Neural cell (in vitro differentiated cells): ENCODE data around the gene TMLHE. TPM values are rescaled to one million over a fixed set of nuclear protein-coding genes. Genes with fewer than 3 reads are reported as not detected.

Experiments used
- H2AFZ ChIP-seq: fragments of 200-600, 300-800 bp; sonication (generic), shearing (Covaris generic); 2 replicates; pipeline ENCODE4 v1.6.0; 2014; ENCODE audit warnings: low read depth, mild to moderate bottlenecking, antibody characterized with exemption, low read length, moderate library complexity
- H3F3A ChIP-seq: fragments of 200-600 bp; shearing (Covaris generic); 2 replicates; pipeline ENCODE4 v1.6.1; 2016; ENCODE audit warnings: mild to moderate bottlenecking, moderate library complexity, mixed read lengths, antibody characterized with exemption, low read length; ENCODE audit not compliant: insufficient read depth, poor library complexity, severe bottlenecking
- H3K27ac ChIP-seq: fragments of 200-600, 300-800 bp; sonication (generic), shearing (Covaris generic); 2 replicates; pipeline ENCODE4 v1.5.1; 2014; ENCODE audit warnings: mild to moderate bottlenecking, low read length, moderate library complexity
- H3K27me3 ChIP-seq: fragments of 300-800, 200-600 bp; sonication (generic), shearing (Covaris generic); 2 replicates; pipeline ENCODE4 v1.6.0; 2014; ENCODE audit warnings: mild to moderate bottlenecking, low read depth, low read length, moderate library complexity; ENCODE audit not compliant: insufficient read depth
- H3K36me3 ChIP-seq: fragments of 300-800, 200-600 bp; sonication (generic), shearing (Covaris generic); 2 replicates; pipeline ENCODE4 v1.5.1; 2014; ENCODE audit warnings: mild to moderate bottlenecking, antibody characterized with exemption, low read length, moderate library complexity; ENCODE audit not compliant: insufficient read depth
- H3K4me2 ChIP-seq: fragments of 300-800, 200-600 bp; sonication (generic), shearing (Covaris generic); 2 replicates; pipeline ENCODE4 v1.6.0; 2014; ENCODE audit warnings: mild to moderate bottlenecking, low read length
- H3K4me3 ChIP-seq: fragments of 300-800, 200-600 bp; sonication (generic), shearing (Covaris generic); 2 replicates; pipeline ENCODE4 v1.5.1; 2014; ENCODE audit warnings: mild to moderate bottlenecking, low read length, moderate library complexity
- H3K79me2 ChIP-seq: fragments of 200-600 bp; shearing (Covaris generic); replicated peaks from 2 replicates; pipeline ENCODE4 v1.6.0; 2014; ENCODE audit warnings: mild to moderate bottlenecking, low read length, moderate library complexity; ENCODE audit not compliant: insufficient read depth
- H3K9ac ChIP-seq: fragments of 300-800, 200-600 bp; sonication (generic), shearing (Covaris generic); 2 replicates; pipeline ENCODE4 v1.6.1; 2016; ENCODE audit warnings: mild to moderate bottlenecking, low read length, mixed read lengths
- H3K9me2 ChIP-seq: fragments of 200-600 bp; shearing (Covaris generic); 2 replicates; pipeline ENCODE4 v1.6.1; 2016; ENCODE audit warnings: mild to moderate bottlenecking, low read length, mixed read lengths; ENCODE audit not compliant: insufficient read depth
- H3K9me3 ChIP-seq: fragments of 200-600, 300-800 bp; sonication (generic), shearing (Covaris generic); 2 replicates; pipeline ENCODE4 v1.6.1; 2016; ENCODE audit warnings: mild to moderate bottlenecking, mixed run types, low read length, moderate library complexity, mixed read lengths
- H4K20me1 ChIP-seq: fragments of 200-600 bp; shearing (Covaris generic); 2 replicates; pipeline ENCODE4 v1.6.1; 2016; ENCODE audit warnings: mild to moderate bottlenecking, mixed run types; ENCODE audit not compliant: insufficient read depth
- CTCF ChIP-seq: fragments of 450-650 bp; IDR thresholded peaks from 2 replicates; pipeline ENCODE4 v1.5.1; 2014; ENCODE audit warnings: antibody characterized with exemption, mild to moderate bottlenecking, moderate library complexity; ENCODE audit not compliant: poor library complexity, severe bottlenecking
- EP300 ChIP-seq: fragments of 450-650 bp; conservative IDR thresholded peaks from 2 replicates; pipeline ENCODE4 v1.6.1; 2014; ENCODE audit warnings: antibody characterized with exemption, mild to moderate bottlenecking, moderate library complexity; ENCODE audit not compliant: poor library complexity, severe bottlenecking
- EZH2 ChIP-seq: fragments of 200-600, 300-800 bp; shearing (Covaris generic), sonication (generic); IDR thresholded peaks from 2 replicates; pipeline ENCODE4 v1.6.1; 2014; ENCODE audit warnings: antibody characterized with exemption, low read length, borderline replicate concordance, mild to moderate bottlenecking; ENCODE audit not compliant: insufficient read depth, poor library complexity, severe bottlenecking
- MXI1 ChIP-seq: fragments of 450-650 bp; conservative IDR thresholded peaks from 2 replicates; pipeline ENCODE4 v1.6.1; 2014; ENCODE audit warnings: antibody characterized with exemption, mild to moderate bottlenecking; ENCODE audit not compliant: poor library complexity, severe bottlenecking
- POLR2AphosphoS5 ChIP-seq: IDR thresholded peaks from 2 replicates; pipeline ENCODE4 v1.6.1; 2012
- RAD21 ChIP-seq: fragments of 450-650 bp; conservative IDR thresholded peaks from 2 replicates; pipeline ENCODE4 v1.6.1; 2014; ENCODE audit warnings: antibody characterized with exemption, mild to moderate bottlenecking, moderate library complexity
- SMC3 ChIP-seq: fragments of 450-650 bp; conservative IDR thresholded peaks from 2 replicates; pipeline ENCODE4 v1.6.1; 2014; ENCODE audit warnings: antibody characterized with exemption, mild to moderate bottlenecking, moderate library complexity; ENCODE audit not compliant: poor library complexity
- TAF1 ChIP-seq: IDR thresholded peaks from 2 replicates; pipeline ENCODE4 v1.6.1; 2012; ENCODE audit warnings: low read depth
- polyA plus RNA-seq: library from polyadenylated mRNA; depleted of rRNA; stranded (reverse); fragments of >200 nt; gene quantifications from 2 replicates; pipeline ENCODE4 v1.2.3, GENCODE V29; 2014
- TF ChIP-seq, protein P1 (sequence below): IDR thresholded peaks from 2 replicates; pipeline ENCODE4 v1.6.1; 2012; ENCODE audit warnings: borderline replicate concordance

The TMLHE gene
- polyA plus RNA-seq, 1 donor from 2014 or later = 3.8 TPM

DNA sequence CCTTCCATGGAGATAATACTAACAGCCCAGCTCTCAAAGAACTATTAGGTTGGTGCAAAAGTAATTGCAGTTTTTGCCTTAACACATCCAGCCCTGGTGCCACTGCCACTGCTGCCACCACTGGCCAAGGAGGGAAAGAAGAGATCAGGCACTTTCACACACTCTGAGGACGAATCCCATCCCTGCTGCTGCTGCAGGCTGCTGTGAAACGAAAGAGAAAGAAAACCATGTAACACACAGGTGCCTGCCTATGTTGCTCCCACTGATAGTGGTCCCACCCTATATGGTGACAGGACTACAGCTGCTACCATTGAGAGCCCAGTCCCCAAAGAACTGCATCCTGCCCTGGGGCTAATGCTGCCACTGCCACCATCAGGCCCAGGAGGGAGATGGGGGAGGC, 35.1 kb downstream of the TMLHE start:
- Histone ChIP-seq H3F3A (no peaks in the 10 kb centered on the region), H2AFZ (no peak overlapping the region), H3K9ac (no peak overlapping the region), H4K20me1 (no peaks in the 10 kb centered on the region), H3K79me2 (no peaks in the 10 kb centered on the region), H3K27ac (no peak overlapping the region), H3K4me2 (no peak overlapping the region), H3K4me3 (no peak overlapping the region), H3K9me3 (no peaks in the 10 kb centered on the region), H3K27me3 (no peaks in the 10 kb centered on the region), H3K9me2 (no peaks in the 10 kb centered on the region), H3K36me3 (no peaks in the 10 kb centered on the region)
- TF ChIP-seq MXI1 = no peak
- no peak for TF ChIP-seq TAF1
- TF ChIP-seq CTCF = no peak
- TF ChIP-seq EP300 = no peak
- TF ChIP-seq, protein P1, sequence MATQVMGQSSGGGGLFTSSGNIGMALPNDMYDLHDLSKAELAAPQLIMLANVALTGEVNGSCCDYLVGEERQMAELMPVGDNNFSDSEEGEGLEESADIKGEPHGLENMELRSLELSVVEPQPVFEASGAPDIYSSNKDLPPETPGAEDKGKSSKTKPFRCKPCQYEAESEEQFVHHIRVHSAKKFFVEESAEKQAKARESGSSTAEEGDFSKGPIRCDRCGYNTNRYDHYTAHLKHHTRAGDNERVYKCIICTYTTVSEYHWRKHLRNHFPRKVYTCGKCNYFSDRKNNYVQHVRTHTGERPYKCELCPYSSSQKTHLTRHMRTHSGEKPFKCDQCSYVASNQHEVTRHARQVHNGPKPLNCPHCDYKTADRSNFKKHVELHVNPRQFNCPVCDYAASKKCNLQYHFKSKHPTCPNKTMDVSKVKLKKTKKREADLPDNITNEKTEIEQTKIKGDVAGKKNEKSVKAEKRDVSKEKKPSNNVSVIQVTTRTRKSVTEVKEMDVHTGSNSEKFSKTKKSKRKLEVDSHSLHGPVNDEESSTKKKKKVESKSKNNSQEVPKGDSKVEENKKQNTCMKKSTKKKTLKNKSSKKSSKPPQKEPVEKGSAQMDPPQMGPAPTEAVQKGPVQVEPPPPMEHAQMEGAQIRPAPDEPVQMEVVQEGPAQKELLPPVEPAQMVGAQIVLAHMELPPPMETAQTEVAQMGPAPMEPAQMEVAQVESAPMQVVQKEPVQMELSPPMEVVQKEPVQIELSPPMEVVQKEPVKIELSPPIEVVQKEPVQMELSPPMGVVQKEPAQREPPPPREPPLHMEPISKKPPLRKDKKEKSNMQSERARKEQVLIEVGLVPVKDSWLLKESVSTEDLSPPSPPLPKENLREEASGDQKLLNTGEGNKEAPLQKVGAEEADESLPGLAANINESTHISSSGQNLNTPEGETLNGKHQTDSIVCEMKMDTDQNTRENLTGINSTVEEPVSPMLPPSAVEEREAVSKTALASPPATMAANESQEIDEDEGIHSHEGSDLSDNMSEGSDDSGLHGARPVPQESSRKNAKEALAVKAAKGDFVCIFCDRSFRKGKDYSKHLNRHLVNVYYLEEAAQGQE = no peak
- no peak for TF ChIP-seq RAD21
- TF ChIP-seq EZH2 = no peak

- Histone ChIP-seq H3K27me3 (no peaks in the 10 kb centered on the region), H3K9me2 (no peaks in the 10 kb centered on the region), H3K79me2 (no peaks in the 10 kb centered on the region), H3F3A (no peaks in the 10 kb centered on the region), H2AFZ (no peak overlapping the region), H3K27ac (no peak overlapping the region), H3K4me2 (no peak overlapping the region), H3K4me3 (no peak overlapping the region), H3K36me3 (no peaks in the 10 kb centered on the region), H3K9ac (no peak overlapping the region), H3K9me3 (no peaks in the 10 kb centered on the region), H4K20me1 (no peaks in the 10 kb centered on the region)
- TF ChIP-seq EZH2 (no peak), POLR2AphosphoS5 (no peak), SMC3 (no peak), MXI1 (no peak), TAF1 (no peak), RAD21 (no peak), EP300 (no peak), CTCF (no peak)
- TF ChIP-seq, protein P1 = no peak
These were observed 49.7 kb downstream of the TMLHE start for GRCh38 chrX:155563099-155563498.
